Body of pancreas (tissue), 4 donors: ENCODE data around the gene IKZF5. TPM values are rescaled to one million over a fixed set of nuclear protein-coding genes. Genes with fewer than 3 reads are reported as not detected.

ENCODE experiments used
- ATAC-seq: fragments of 150-250 bp; one replicate; pipeline ENCODE4 v1.9.1; 2016
- DNase-seq, 4 donors: peaks; one replicate each; pipeline ENCODE4 v3.0.0-alpha.2; 2019
- H3K27ac ChIP-seq, 4 donors: fragments of 200-600 bp; sonication (generic); 1 replicate in 3 of 4; 2 replicates in 1 of 4; pipeline versions ENCODE4 v1.5.1 to v1.6.1; 2016 to 2019; ENCODE audit warnings: mild to moderate bottlenecking in 1 of 4, mixed read lengths in 1 of 4, moderate library complexity in 1 of 4
- H3K27me3 ChIP-seq, 2 donors: fragments of 200-600 bp; sonication (generic); one replicate each; pipeline ENCODE4 v1.6.0; 2016; ENCODE audit warnings: mild to moderate bottlenecking in 1 of 2
- H3K36me3 ChIP-seq, 2 donors: fragments of 200-600 bp; sonication (generic); replicated peaks in 1 of 2; 2 replicates each; pipeline ENCODE4 v1.5.1; 2016; ENCODE audit warnings: low read depth in 2 of 2; ENCODE audit not compliant: insufficient read depth in 1 of 2
- H3K4me1 ChIP-seq: fragments of 200-600 bp; sonication (generic); one replicate; pipeline ENCODE4 v1.6.0; 2016
- H3K4me3 ChIP-seq, 2 donors: fragments of 200-600 bp; sonication (generic); 1 replicate in 1 of 2; 2 replicates in 1 of 2; pipeline ENCODE4 v1.5.1; 2016 to 2019
- H3K9me3 ChIP-seq, 3 donors: fragments of 200-600 bp; sonication (generic); 1 replicate in 2 of 3; 2 replicates in 1 of 3; pipeline ENCODE4 v1.5.1; 2016
- CTCF ChIP-seq, 7 experiments: fragments of 450-650 bp in 4 of 7; fragments of 200-600 bp in 3 of 7; sonication (generic) in 3 of 7; IDR thresholded peaks; one replicate each; pipeline ENCODE4 v1.5.1; 2016 to 2019; ENCODE audit warnings: antibody characterized with exemption in 7 of 7
- POLR2A ChIP-seq, 3 donors: fragments of 450-650 bp; IDR thresholded peaks; one replicate each; pipeline ENCODE4 v1.6.1; 2016; ENCODE audit warnings: antibody characterized with exemption in 3 of 3, mild to moderate bottlenecking in 2 of 3
- WGBS, 2 donors: methylation state at CpG; one replicate each; pipeline ENCODE4 v1.1.5; 2017; 5-methylcytosine and 5-hydroxymethylcytosine counted together
- intact Hi-C: fragments of 100-400 bp; cut with DNase I; formaldehyde crosslinking; loops from one replicate; pipeline ENCODE4 v1.15.1; 2023
- total RNA-seq, 2 donors: library from RNA; depleted of rRNA; stranded (reverse); fragments of >200 nt; gene quantifications; one replicate each; pipeline ENCODE4 v1.1.0, GENCODE V29; 2016

IKZF5 gene
- total RNA-seq, 2 donors from 2014 or later: 3.6 to 10.4 TPM

DNA sequence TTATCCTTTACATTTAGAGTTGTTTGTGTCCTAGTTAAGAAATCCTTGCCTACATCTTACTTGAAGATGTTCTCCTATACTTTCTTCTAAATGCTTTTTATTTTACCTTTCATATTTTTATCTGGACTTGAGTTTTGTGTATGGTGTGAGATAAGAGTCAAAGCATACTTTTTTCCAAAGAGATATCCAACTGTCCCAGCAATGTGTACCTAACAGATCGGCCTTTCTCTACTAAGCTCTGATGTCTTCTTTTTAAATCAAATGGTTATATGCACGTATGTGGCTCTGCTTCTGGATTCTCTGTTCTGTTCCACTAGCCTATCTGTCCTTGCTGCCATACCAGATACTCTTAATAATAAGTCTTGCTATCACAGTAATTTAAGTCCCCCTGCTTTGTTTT lies 7.2 kb downstream of the IKZF5 start:
- 90 to 94% methylated on average over 2 of the region's 2 CpGs for WGBS, 2 donors
- H3K9me3 ChIP-seq: no peaks in the 10 kb centered on the region
- H3K36me3 ChIP-seq: no peaks in the 10 kb centered on the region
- no peak for ATAC-seq
- peaks cover 38% of the 10 kb centered on the region for H3K4me1 ChIP-seq
- no peak overlapping the region for H3K4me3 ChIP-seq
- no peak overlapping the region for H3K27ac ChIP-seq
- H3K27me3 ChIP-seq: no peaks in the 10 kb centered on the region
- intact Hi-C loops: no loop called here
- no peak for TF ChIP-seq CTCF (IDR thresholded peaks at IDR 0.05)
- TF ChIP-seq POLR2A (IDR thresholded peaks at IDR 0.05): no peak
- no peak for DNase-seq

DNA sequence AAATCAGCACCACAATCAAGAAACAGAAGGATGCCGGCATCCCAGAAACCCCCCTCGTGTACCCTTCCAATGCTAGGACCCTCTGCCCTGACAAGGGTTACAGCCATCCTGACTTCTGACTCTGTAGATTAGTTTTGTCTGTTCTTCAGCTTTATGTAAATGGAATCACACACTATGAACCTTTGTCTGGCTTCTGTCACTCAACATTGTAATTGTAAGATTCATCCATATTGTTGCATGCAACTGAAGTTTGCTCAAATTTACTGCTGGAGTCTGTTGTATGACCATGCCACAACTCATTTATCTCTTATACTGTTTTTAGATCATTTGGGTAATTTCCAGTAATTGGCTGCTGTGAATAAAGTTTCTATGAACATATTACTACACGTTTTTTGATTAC lies 8.4 kb downstream of the IKZF5 start:
- Histone ChIP-seq H3K9me3 (no peaks in the 10 kb centered on the region), H3K4me1 (peaks cover 26% of the 10 kb centered on the region)
- TF ChIP-seq POLR2A (IDR thresholded peaks at IDR 0.05): no peak
- no peak for TF ChIP-seq CTCF (IDR thresholded peaks at IDR 0.05)

DNA sequence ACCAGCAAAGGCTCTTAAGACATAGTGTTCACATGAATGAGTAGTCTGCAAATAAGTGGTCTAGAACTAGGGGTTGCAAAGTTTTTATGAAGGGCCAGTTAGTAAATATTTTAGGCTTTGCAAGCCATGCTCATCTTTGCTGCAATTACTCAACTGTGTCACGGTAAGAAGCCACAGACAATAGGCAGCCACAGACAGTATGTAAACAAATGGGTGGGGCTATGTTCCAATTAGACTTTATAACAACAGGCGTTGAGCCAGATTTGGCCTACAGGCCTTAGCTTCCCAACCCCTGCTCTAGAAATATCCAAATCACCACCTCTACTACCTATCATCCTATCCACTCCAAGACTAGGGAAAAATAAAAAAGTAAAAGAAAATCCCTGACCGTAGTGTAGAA lies 9.2 kb downstream of the IKZF5 start:
- Histone ChIP-seq H3K36me3 (peaks cover 1 to 8% of the 10 kb centered on the region in 2 donors), H3K4me1 (peaks cover 18% of the 10 kb centered on the region), H3K27me3 (no peaks in the 10 kb centered on the region), H3K9me3 (no peaks in the 10 kb centered on the region), H3K4me3 (no peak overlapping the region), H3K27ac (no peak overlapping the region)
- ATAC-seq (no peak), DNase-seq (no peak)
- 49 to 52% methylated on average over 3 of the region's 3 CpGs for WGBS, 2 donors
- TF ChIP-seq POLR2A (IDR thresholded peaks at IDR 0.05) (no peak), CTCF (IDR thresholded peaks at IDR 0.05) (no peak)
- intact Hi-C loops: no loop called here

More for the DNA sequence above, 8.4 kb downstream of the IKZF5 start:
- peaks cover 0 to 6% of the 10 kb centered on the region in 2 donors for H3K36me3 ChIP-seq
- H3K4me3 ChIP-seq: no peak overlapping the region
- no peak overlapping the region for H3K27ac ChIP-seq
- intact Hi-C loops: no loop called here
- no peaks in the 10 kb centered on the region for H3K27me3 ChIP-seq
- 83 to 85% methylated on average over 3 of the region's 3 CpGs for WGBS, 2 donors
- no peak for ATAC-seq
- no peak for DNase-seq

DNA sequence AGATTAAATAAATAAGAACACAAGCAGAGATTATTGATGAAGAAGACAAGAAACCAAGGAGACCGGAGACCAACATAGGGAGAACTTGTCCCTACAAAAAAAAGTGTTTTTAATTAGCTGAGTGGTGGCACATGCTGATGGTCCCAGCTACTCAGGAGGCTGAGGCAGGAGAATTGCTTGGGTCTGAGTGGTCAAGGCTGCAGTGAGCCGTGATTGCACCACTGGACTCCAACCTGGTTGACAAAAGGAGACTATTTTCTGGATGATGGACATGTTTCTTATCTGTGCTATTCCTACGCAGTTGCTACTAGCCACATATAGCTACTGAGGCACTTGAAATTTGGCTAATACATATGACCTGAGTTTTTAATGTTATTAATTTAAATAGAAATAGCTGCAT lies 9.7 kb downstream of the IKZF5 start:
- Histone ChIP-seq H3K4me3 (no peak overlapping the region), H3K36me3 (peaks cover 5 to 12% of the 10 kb centered on the region in 2 donors), H3K27me3 (no peaks in the 10 kb centered on the region), H3K27ac (no peak overlapping the region), H3K4me1 (peaks cover 14% of the 10 kb centered on the region), H3K9me3 (no peaks in the 10 kb centered on the region)
- DNase-seq: no peak
- ATAC-seq: no peak
- TF ChIP-seq POLR2A (IDR thresholded peaks at IDR 0.05): no peak
- TF ChIP-seq CTCF (IDR thresholded peaks at IDR 0.05): no peak
- 85 to 97% methylated on average over 3 of the region's 3 CpGs for WGBS, 2 donors
- intact Hi-C loops: no loop called here

- no peaks in the 10 kb centered on the region for H3K27me3 ChIP-seq
- no peak overlapping the region for H3K27ac ChIP-seq
- TF ChIP-seq CTCF (IDR thresholded peaks at IDR 0.05): no peak
- no peak for TF ChIP-seq POLR2A (IDR thresholded peaks at IDR 0.05)
- peaks cover 11% of the 10 kb centered on the region for H3K4me1 ChIP-seq
- intact Hi-C loops: no loop called here
- ATAC-seq (no peak), DNase-seq (no peak)
- no peak overlapping the region for H3K4me3 ChIP-seq
- WGBS, 2 donors: 84 to 87% methylated on average over 6 of the region's 6 CpGs
- no peaks in the 10 kb centered on the region for H3K9me3 ChIP-seq
- H3K36me3 ChIP-seq: peaks cover 7 to 12% of the 10 kb centered on the region in 2 donors
Measured at GRCh38 chr10:122998360-122998917, 10.2 kb downstream of the IKZF5 start.
